ENCODE measurements around the gene MGRN1.

Gene MGRN1

DNA sequence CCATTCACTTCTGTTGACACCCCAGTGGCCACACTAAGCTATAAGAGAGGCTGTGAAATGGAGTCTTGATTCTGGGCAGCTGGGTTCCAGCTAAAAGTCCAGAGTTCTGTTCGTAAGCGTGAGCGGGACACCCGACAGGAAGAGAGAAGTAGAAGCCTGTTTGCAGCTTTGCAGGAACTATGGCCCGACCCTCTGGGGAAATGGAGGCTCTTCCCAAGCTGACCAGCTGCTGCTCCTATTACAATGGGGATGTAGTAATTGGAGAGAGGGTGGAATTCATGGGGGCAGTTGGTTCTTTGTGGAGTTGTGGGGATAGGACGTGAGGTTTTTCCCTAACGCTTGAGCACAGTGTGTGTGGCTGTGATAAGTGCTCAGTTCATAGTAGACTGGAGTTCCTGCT lies 38.3 kb upstream of the MGRN1 start:
- DNase-seq (ENCODE audit: low spot score), result no peak
- in situ Hi-C loops (cut with MboI; ENCODE audit: low sequenced_read_pairs, unreplicated experiment), result no loop called here
- TF ChIP-seq, protein P1, sequence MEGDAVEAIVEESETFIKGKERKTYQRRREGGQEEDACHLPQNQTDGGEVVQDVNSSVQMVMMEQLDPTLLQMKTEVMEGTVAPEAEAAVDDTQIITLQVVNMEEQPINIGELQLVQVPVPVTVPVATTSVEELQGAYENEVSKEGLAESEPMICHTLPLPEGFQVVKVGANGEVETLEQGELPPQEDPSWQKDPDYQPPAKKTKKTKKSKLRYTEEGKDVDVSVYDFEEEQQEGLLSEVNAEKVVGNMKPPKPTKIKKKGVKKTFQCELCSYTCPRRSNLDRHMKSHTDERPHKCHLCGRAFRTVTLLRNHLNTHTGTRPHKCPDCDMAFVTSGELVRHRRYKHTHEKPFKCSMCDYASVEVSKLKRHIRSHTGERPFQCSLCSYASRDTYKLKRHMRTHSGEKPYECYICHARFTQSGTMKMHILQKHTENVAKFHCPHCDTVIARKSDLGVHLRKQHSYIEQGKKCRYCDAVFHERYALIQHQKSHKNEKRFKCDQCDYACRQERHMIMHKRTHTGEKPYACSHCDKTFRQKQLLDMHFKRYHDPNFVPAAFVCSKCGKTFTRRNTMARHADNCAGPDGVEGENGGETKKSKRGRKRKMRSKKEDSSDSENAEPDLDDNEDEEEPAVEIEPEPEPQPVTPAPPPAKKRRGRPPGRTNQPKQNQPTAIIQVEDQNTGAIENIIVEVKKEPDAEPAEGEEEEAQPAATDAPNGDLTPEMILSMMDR (IDR thresholded peaks at IDR 0.05; ENCODE audit: borderline replicate concordance, control extremely low read depth, extremely low read depth, insufficient read depth, missing control alignments), result no peak

DNA sequence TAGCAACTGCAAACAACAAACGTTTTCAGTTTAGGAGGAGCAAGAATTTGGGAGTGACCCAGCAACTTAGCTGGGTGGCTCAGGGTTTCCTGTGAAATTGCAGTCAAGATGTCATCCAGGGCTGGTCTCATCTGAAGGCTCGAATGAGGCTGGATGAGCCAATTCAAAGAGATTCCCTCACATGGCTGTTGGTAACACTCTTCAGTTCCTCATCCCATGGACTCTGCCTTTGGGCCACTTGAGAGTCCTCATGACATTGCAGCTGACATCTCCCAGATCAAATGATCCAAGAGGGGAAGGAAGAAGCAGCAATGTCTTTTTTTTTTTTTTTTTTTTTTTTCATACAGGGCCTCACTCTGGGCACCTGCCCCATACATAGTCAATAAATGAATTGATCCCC lies 36.2 kb upstream of the MGRN1 start:
- TF ChIP-seq, protein P1 (IDR thresholded peaks at IDR 0.05; ENCODE audit: borderline replicate concordance, control extremely low read depth, extremely low read depth, insufficient read depth, missing control alignments), result no peak
- no peak for DNase-seq (ENCODE audit: low spot score)
- in situ Hi-C loops (cut with MboI; ENCODE audit: low sequenced_read_pairs, unreplicated experiment), result no loop called here

DNA sequence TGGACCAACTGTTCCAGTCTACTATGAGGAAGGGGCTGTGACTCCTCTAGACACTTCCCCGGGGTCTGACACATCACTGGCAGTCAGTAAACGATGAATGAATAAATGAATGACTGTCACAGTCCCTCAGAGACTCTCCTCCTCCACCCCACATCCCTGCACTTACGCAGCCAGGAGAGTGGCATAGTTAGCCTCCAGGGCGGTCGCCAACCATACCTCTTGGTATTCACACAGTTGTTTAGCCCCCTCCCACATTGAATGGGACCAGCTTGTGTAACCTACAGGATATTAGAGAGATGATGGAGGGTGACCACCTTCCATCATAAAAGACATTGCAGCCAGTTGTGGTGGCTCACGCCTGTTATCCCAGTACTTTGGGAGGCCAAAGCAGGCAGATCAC lies 35.7 kb upstream of the MGRN1 start:
- no peak for DNase-seq (ENCODE audit: low spot score)
- TF ChIP-seq, protein P1 (IDR thresholded peaks at IDR 0.05; ENCODE audit: borderline replicate concordance, control extremely low read depth, extremely low read depth, insufficient read depth, missing control alignments), result no peak
- in situ Hi-C loops (cut with MboI; ENCODE audit: low sequenced_read_pairs, unreplicated experiment), result no loop called here

DNA sequence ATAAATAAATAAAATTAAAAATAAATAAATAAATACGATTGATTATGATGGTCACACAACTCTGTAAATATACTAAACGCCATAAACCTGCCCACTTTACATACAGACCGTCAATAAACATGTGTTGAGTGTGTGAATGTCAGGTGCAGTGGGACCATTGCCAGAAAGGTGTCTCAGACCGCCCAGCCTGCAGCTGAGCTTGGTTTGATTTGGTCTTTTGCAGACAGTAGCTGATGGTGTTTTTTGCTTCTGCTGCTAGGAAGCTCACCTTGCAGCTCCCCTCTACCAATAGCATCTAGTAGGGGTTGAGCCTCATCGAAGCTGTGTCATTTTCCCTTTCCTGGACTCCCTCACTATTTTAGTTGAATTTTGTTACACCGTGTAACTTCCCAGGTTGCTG lies 33.4 kb upstream of the MGRN1 start:
- in situ Hi-C loops (cut with MboI; ENCODE audit: low sequenced_read_pairs, unreplicated experiment), result no loop called here
- DNase-seq (ENCODE audit: low spot score), result no peak
- TF ChIP-seq, protein P1 (IDR thresholded peaks at IDR 0.05; ENCODE audit: borderline replicate concordance, control extremely low read depth, extremely low read depth, insufficient read depth, missing control alignments), result no peak

DNA sequence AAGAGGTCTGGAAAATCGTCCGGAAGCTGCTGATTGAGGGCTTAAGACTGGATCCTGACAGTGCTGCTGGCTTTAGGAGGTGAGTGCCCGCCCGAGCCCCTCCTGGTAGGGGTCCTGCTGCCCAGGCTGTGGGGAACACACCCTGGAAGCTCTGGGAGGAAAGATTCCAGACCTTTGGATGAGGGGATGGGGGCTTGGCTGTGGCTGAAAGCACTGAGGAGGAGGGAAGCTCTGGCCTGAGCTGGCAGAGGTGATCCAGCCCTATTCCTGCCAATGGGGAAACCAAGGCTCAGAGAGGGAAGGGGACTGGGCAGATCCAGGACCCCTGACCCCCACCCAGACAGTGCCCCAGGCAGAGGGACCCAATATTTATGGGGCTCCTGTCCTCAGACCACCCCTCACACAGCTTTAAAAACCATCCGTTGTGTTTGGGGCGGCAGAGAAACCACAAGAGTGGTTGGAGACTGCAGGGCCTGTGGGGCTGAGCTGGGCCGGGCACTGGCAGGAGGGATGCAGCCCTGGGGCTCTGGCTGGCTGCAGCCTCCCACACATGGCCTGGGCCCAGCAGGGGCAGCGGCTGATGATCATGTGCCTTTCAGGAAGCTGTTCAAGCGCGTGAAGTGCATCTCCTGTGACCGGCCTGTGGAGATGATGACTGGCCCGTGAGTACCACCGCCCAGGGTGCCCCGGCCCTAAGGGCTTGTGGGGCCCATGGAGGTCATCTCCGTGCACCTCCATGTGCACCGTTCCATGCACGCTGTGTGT lies 32.7 kb upstream of the MGRN1 start:
- DNase-seq (ENCODE audit: low spot score), result no peak
- in situ Hi-C loops (cut with MboI; ENCODE audit: low sequenced_read_pairs, unreplicated experiment), result no loop called here
- TF ChIP-seq, protein P1 (IDR thresholded peaks at IDR 0.05; ENCODE audit: borderline replicate concordance, control extremely low read depth, extremely low read depth, insufficient read depth, missing control alignments), result no peak

DNA sequence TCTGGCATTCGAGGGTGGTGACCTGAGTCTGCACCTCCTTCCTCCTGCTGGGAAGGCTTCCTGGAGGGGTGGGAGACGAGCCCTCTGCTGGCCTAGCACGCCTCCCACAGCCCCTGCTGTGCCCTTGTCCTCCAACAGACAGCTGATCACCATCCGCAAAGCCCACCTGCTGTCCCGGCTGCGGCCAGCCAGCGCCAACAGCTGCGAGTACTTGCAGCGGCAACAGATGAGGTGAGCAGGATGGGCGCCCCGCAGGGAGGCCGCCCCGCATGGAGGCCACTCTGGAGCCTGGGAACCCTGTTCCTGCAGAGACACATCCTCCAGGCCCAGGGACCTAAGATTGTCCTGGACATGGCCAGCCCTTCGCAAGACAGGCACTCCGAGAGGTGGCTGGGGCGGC lies 31.5 kb upstream of the MGRN1 start:
- in situ Hi-C loops (cut with MboI; ENCODE audit: low sequenced_read_pairs, unreplicated experiment), result no loop called here
- DNase-seq (ENCODE audit: low spot score), result no peak
- TF ChIP-seq, protein P1 (IDR thresholded peaks at IDR 0.05; ENCODE audit: borderline replicate concordance, control extremely low read depth, extremely low read depth, insufficient read depth, missing control alignments), result no peak

Measured in GM13976 (cell line).